D721Med (cell line): ENCODE results near the gene DLG5.

Experiments
- DNase-seq: peaks from one replicate; pipeline ENCODE4 v3.0.0; 2011; ENCODE audit warnings: low spot score; ENCODE audit not compliant: insufficient read length
- FAIRE-seq: peaks from 2 replicates; lab custom pipeline; 2011; peaks lifted over from hg19 to GRCh38; lab: Jason Lieb, UNC
- TF ChIP-seq, protein P1 (sequence below): IDR thresholded peaks from 2 replicates; pipeline ENCODE4 v1.5.1; 2012; ENCODE audit warnings: mild to moderate bottlenecking, control low read depth; ENCODE audit not compliant: insufficient read depth; ENCODE audit errors: missing control alignments

DLG5 gene

DNA sequence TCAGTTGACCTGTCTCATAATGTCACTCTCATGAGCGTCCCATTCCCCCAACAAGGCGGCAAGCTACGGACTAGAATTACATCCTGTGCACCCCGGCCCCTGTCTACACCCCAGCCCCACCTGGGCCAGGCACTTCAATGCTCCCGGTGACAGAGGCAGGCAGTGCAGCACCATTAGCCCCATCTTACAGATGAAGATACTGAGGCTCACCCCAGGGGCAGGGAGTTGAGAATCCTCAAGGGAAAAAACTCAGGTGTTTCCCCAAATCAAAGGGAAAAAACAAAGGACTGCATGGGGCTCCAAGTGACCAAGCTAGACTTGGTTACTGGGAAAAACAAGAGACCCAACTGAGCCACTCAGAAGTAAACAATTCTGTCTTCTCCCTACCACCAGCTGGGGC is 4.5 kb downstream of the DLG5 start:
- DNase-seq (no peak), FAIRE-seq (no peak)
- TF ChIP-seq, protein P1, sequence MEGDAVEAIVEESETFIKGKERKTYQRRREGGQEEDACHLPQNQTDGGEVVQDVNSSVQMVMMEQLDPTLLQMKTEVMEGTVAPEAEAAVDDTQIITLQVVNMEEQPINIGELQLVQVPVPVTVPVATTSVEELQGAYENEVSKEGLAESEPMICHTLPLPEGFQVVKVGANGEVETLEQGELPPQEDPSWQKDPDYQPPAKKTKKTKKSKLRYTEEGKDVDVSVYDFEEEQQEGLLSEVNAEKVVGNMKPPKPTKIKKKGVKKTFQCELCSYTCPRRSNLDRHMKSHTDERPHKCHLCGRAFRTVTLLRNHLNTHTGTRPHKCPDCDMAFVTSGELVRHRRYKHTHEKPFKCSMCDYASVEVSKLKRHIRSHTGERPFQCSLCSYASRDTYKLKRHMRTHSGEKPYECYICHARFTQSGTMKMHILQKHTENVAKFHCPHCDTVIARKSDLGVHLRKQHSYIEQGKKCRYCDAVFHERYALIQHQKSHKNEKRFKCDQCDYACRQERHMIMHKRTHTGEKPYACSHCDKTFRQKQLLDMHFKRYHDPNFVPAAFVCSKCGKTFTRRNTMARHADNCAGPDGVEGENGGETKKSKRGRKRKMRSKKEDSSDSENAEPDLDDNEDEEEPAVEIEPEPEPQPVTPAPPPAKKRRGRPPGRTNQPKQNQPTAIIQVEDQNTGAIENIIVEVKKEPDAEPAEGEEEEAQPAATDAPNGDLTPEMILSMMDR = no peak

DNA sequence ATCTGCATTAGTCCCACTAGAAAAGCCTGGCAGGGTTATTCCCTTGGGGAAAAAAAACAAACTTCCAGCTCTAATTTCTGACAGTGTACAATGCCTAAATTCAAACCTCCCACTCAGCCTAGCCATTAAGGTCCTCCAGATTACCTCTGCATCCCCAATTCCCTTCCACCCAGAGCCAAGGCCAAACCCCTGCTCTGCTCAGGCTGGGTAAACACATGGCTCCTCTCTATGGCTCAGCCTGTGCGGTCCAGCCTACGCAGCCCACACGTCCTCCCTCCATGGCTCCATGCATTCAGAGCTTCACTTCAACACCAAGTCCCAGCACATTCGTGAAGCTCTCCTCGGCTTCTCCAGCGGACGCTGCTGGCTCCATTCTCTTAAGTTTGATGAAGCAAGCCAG is 5.2 kb downstream of the DLG5 start:
- DNase-seq (no peak), FAIRE-seq (no peak)
- TF ChIP-seq, protein P1 = no peak

DNA sequence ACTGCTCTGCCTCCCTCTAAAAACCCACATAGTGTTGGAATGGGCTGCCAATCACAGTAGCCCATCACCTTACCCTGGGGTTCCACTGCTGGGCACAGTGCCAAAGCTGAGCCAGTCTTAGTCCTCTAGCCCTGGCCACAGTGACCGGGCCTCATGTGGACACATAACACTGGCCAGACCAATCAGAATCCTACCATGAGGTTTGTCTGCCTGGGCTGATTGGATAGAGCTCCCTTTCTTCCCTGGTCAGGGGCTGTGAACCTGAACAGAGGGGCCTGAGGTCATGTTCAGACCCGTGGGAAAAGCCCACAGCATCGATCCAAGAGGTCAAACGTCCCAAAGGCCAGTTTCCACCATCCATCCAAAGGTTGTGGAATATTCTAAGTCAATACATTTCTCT is 6.1 kb downstream of the DLG5 start:
- FAIRE-seq (no peak), DNase-seq (no peak)
- TF ChIP-seq, protein P1 = no peak

DNA sequence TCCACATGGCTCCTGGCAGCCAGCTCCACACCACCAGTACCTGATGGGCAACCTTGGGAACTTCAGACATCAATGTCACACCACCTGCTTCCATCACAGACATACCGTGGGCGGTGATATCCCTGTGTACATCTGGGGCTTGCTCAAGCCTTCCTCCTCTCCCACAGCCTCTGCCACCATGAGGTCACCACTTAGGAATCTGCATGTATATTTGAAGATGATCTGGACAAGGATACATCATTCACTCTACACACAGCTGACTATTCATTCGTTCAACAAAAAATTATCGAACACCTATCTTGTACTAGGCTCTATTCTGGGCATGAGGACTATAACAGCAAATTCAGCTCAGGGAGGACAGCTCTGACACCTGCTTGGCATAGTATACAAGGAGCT is 6.8 kb downstream of the DLG5 start:
- no peak for FAIRE-seq
- no peak for DNase-seq
- TF ChIP-seq, protein P1 = no peak

DNA sequence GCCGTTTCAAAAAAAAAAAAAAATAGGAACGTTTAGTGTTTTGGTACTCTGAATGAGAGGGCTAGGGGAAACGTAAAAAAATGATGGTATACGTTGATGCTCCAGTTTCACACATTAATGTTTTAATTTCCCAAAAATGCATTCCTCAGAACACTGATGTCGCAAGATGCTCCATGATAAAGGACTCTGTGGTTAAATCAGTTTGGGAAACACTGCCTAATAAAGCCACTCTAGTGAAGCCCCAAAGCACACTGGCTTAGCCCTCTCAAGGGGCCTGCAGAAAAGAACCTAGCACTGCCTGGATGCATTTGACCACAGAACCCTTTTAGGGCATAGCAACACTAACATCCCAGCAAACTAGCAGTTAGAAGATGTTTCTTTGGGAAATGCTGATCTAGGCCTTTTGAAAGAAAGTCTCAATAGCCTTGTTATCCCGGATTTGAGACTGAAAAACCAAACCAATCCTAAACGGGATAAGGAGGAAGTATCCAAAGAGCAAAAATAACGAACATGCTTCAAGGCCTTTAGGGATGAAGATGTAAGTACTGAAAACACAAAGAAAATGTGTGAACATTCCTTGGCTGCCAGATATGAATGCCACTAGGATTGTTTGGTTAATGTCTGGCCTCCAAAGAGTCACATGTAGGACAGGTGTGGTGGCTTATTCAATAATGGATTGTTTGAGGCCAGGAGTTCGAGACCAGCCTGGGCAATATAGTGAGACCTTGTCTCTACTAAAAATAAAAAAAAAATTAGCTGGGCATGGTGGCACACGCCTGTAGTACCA is 11.0 kb downstream of the DLG5 start:
- TF ChIP-seq, protein P1 = no peak
- FAIRE-seq (no peak), DNase-seq (no peak)

DNA sequence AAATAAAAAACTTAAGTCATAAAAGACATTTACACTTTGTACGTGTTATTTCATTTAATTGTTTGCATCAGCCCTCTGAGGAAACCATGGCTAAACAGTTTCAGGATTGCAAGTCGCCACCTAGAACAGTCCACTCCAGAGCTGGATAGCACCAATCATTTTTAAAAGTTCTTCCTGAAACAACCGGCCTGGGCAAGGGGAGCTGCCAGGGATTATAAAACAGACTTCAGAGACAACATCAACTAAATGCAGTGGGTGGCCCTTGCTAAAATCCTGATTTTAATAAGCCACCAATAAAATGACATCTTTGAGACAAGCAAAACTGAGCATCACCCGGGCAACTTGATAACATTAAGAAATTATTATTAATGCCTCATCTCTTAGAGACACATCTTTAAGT is 13.5 kb downstream of the DLG5 start:
- TF ChIP-seq, protein P1 = no peak
- FAIRE-seq (no peak), DNase-seq (no peak)

DNA sequence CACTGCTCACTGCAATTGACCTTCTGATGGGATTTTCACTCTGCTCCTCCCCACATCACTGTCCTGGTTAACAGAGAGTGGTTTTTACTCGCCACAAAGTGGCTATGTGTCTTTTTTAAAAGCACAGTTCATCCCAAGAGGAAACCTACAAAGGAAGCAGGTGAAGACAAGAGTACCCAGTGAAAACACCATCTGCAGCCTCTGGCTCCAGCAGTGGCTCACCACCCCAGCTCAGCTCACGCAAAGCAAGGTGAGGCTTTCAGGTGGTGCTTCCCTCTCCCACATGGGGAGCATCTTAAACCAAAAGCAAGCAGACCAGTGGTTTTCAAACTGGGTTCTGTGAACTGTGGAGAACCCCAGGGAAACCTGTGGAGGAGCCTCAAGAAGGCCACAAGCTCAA is 14.0 kb downstream of the DLG5 start:
- TF ChIP-seq, protein P1 = no peak
- FAIRE-seq (no peak), DNase-seq (no peak)
